Astrocyte (in vitro differentiated cells and primary cell): ENCODE data around the gene LRCH4. TPM values are rescaled to one million over a fixed set of nuclear protein-coding genes. Genes with fewer than 3 reads are reported as not detected.
A peak's percentile ranks its signal among the peaks of the same experiment; 100 is the strongest.

Experiments used
- DNase-seq: peaks from one replicate; pipeline ENCODE4 v3.0.0-alpha.2; 2010; ENCODE audit warnings: low read depth
- FAIRE-seq: peaks from 2 replicates; lab custom pipeline; 2011; peaks lifted over from hg19 to GRCh38; lab: Jason Lieb, UNC
- H2AFZ ChIP-seq: 2 replicates; pipeline ENCODE4 v1.6.0; 2012; ENCODE audit warnings: low read depth, low read length, inconsistent platforms
- H3K27ac ChIP-seq: 2 replicates; pipeline ENCODE4 v1.5.1; 2011; ENCODE audit warnings: low read depth, low read length, inconsistent platforms
- H3K27me3 ChIP-seq: 2 replicates; pipeline ENCODE4 v1.6.0; 2011; ENCODE audit warnings: low read length, inconsistent platforms; ENCODE audit not compliant: insufficient read depth
- H3K36me3 ChIP-seq: 2 replicates; pipeline ENCODE4 v1.5.1; 2011; ENCODE audit warnings: low read length, inconsistent platforms; ENCODE audit not compliant: insufficient read depth
- H3K4me1 ChIP-seq: 2 replicates; pipeline ENCODE4 v1.5.1; 2011; ENCODE audit warnings: low read length, inconsistent platforms; ENCODE audit not compliant: insufficient read depth
- H3K4me2 ChIP-seq: 2 replicates; pipeline ENCODE4 v1.6.0; 2012; ENCODE audit warnings: low read length, inconsistent platforms
- H3K4me3 ChIP-seq: 2 replicates; pipeline ENCODE4 v1.5.1; 2011; ENCODE audit warnings: low read depth, mild to moderate bottlenecking, low read length, inconsistent platforms; ENCODE audit not compliant: insufficient read depth
- H3K79me2 ChIP-seq: 2 replicates; pipeline ENCODE4 v1.6.0; 2012; ENCODE audit warnings: mild to moderate bottlenecking, low read length, inconsistent platforms; ENCODE audit not compliant: insufficient read depth
- H3K9ac ChIP-seq: 2 replicates; pipeline ENCODE4 v1.6.0; 2012; ENCODE audit warnings: mild to moderate bottlenecking, low read length, inconsistent platforms
- H3K9me3 ChIP-seq: 2 replicates; pipeline ENCODE4 v1.5.1; 2012; ENCODE audit warnings: low read depth, mild to moderate bottlenecking, low read length, inconsistent platforms; ENCODE audit not compliant: insufficient read depth
- H4K20me1 ChIP-seq: 2 replicates; pipeline ENCODE4 v1.6.0; 2012; ENCODE audit warnings: low read length, inconsistent platforms; ENCODE audit not compliant: insufficient read depth
- H3K27ac Mint-ChIP-seq: one replicate; pipeline ENCODE4 v1.8.0; 2021; ENCODE audit warnings: mild to moderate bottlenecking, mixed read lengths; ENCODE audit not compliant: unreplicated experiment
- H3K27me3 Mint-ChIP-seq: one replicate; pipeline ENCODE4 v1.8.0; 2021; ENCODE audit warnings: low read depth, mixed read lengths; ENCODE audit not compliant: unreplicated experiment
- H3K36me3 Mint-ChIP-seq: one replicate; pipeline ENCODE4 v1.8.0; 2021; ENCODE audit warnings: low read depth, mixed read lengths; ENCODE audit not compliant: unreplicated experiment
- H3K4me1 Mint-ChIP-seq: one replicate; pipeline ENCODE4 v1.8.0; 2021; ENCODE audit warnings: low read depth, mixed read lengths; ENCODE audit not compliant: unreplicated experiment
- H3K4me3 Mint-ChIP-seq: one replicate; pipeline ENCODE4 v1.8.0; 2021; ENCODE audit warnings: mild to moderate bottlenecking, moderate library complexity, mixed read lengths; ENCODE audit not compliant: unreplicated experiment
- H3K9me3 Mint-ChIP-seq: one replicate; pipeline ENCODE4 v1.8.0; 2021; ENCODE audit warnings: mild to moderate bottlenecking, mixed read lengths; ENCODE audit not compliant: unreplicated experiment
- CTCF ChIP-seq: IDR thresholded peaks from 2 replicates; pipeline ENCODE4 v1.5.1; 2011; ENCODE audit warnings: low read depth, mild to moderate bottlenecking, inconsistent platforms, low read length, moderate library complexity; ENCODE audit not compliant: insufficient read depth
- EZH2 ChIP-seq: IDR thresholded peaks from 2 replicates; pipeline ENCODE4 v1.6.1; 2012; ENCODE audit warnings: mild to moderate bottlenecking, low read length, inconsistent platforms; ENCODE audit not compliant: insufficient read depth
- total RNA-seq: library from RNA; stranded (reverse); gene quantifications from 2 replicates; pipeline ENCODE4 v1.2.1, GENCODE V29; 2021

LRCH4 gene
- total RNA-seq, 1 donor from 2014 or later, result 62.5 TPM

- no peaks in the 10 kb centered on the region for H3K9me3 Mint-ChIP-seq
- Histone ChIP-seq H3K79me2 (peaks cover 5% of the 10 kb centered on the region), H3K27ac (no peak overlapping the region), H3K4me3 (no peak overlapping the region), H3K4me2 (no peak overlapping the region), H3K9me3 (no peaks in the 10 kb centered on the region), H4K20me1 (peaks cover 14% of the 10 kb centered on the region), H3K27me3 (no peaks in the 10 kb centered on the region), H3K9ac (no peak overlapping the region), H2AFZ (no peak overlapping the region), H3K4me1 (peaks cover 23% of the 10 kb centered on the region), H3K36me3 (peaks cover 4% of the 10 kb centered on the region)
- FAIRE-seq (no peak), DNase-seq (no peak)
- H3K4me1 Mint-ChIP-seq, result no peaks in the 10 kb centered on the region
- H3K36me3 Mint-ChIP-seq, result peaks cover 6% of the 10 kb centered on the region
- H3K4me3 Mint-ChIP-seq, result no peak overlapping the region
- peaks cover 5% of the 10 kb centered on the region for H3K27me3 Mint-ChIP-seq
- H3K27ac Mint-ChIP-seq, result no peak overlapping the region
- TF ChIP-seq CTCF, result no peak
- TF ChIP-seq EZH2, result no peak
Measured at GRCh38 chr7:100609958-100610357, 24.0 kb upstream of the LRCH4 start.

- peaks cover 6% of the 10 kb centered on the region for H3K36me3 Mint-ChIP-seq
- Histone ChIP-seq H3K4me1 (peaks cover 33% of the 10 kb centered on the region), H3K9ac (no peak overlapping the region), H3K27me3 (no peaks in the 10 kb centered on the region), H2AFZ (no peak overlapping the region), H3K79me2 (peaks cover 6% of the 10 kb centered on the region), H3K4me3 (no peak overlapping the region), H3K4me2 (no peak overlapping the region), H3K9me3 (no peaks in the 10 kb centered on the region), H3K36me3 (peaks cover 4% of the 10 kb centered on the region), H3K27ac (no peak overlapping the region), H4K20me1 (peaks cover 9% of the 10 kb centered on the region)
- H3K4me1 Mint-ChIP-seq, result peaks cover 4% of the 10 kb centered on the region
- H3K27me3 Mint-ChIP-seq, result peaks cover 5% of the 10 kb centered on the region
- H3K9me3 Mint-ChIP-seq, result no peaks in the 10 kb centered on the region
- FAIRE-seq, result no peak
- no peak for DNase-seq
- H3K27ac Mint-ChIP-seq, result no peak overlapping the region
- no peak for TF ChIP-seq CTCF
- H3K4me3 Mint-ChIP-seq, result peak overlapping the region; percentile 57
Measured at GRCh38 chr7:100607111-100607510, 21.2 kb upstream of the LRCH4 start.

GRCh38 chr7:100606313-100606712, 20.4 kb upstream of the LRCH4 start:
- no peak overlapping the region for H3K9ac ChIP-seq
- H3K4me1 ChIP-seq, result peaks cover 36% of the 10 kb centered on the region
- peaks cover 4% of the 10 kb centered on the region for H3K36me3 ChIP-seq
- peaks cover 9% of the 10 kb centered on the region for H4K20me1 ChIP-seq
- DNase-seq (no peak), FAIRE-seq (no peak)
- no peak overlapping the region for H3K27ac ChIP-seq
- no peak for TF ChIP-seq EZH2
- TF ChIP-seq CTCF, result no peak
- peak overlapping the region; percentile 15 for H3K4me2 ChIP-seq
- no peaks in the 10 kb centered on the region for H3K9me3 ChIP-seq
- Mint-ChIP-seq H3K4me3 (peak overlapping the region; percentile 86), H3K27ac (no peak overlapping the region), H3K27me3 (peaks cover 7% of the 10 kb centered on the region), H3K9me3 (no peaks in the 10 kb centered on the region), H3K4me1 (peaks cover 4% of the 10 kb centered on the region), H3K36me3 (peaks cover 6% of the 10 kb centered on the region)
- H3K79me2 ChIP-seq, result peaks cover 6% of the 10 kb centered on the region
- H2AFZ ChIP-seq, result no peak overlapping the region
- no peaks in the 10 kb centered on the region for H3K27me3 ChIP-seq
- no peak overlapping the region for H3K4me3 ChIP-seq
